ENCODE measurements around the gene AGAP3. TPM values are rescaled to one million over a fixed set of nuclear protein-coding genes. Genes with fewer than 3 reads are reported as not detected.

AGAP3 gene
- total and polyA plus RNA-seq, 2 of the 4 experiments (the other 2 are of a cell fraction), result 35.3 to 93.9 TPM

GRCh38 chr7:151129117-151129959 is 43.1 kb downstream of the AGAP3 start:
- Histone ChIP-seq H3K36me3 (ENCODE audit: control insufficient read depth, insufficient read depth, low read length) (peaks cover 75% of the 10 kb centered on the region), H3K27ac (ENCODE audit: insufficient read depth, low read length) (no peak overlapping the region), H4K5ac (ENCODE audit: low read depth, low read length) (no peak overlapping the region), H4K91ac (ENCODE audit: insufficient read depth, low read depth, low read length) (no peak overlapping the region), H2BK20ac (ENCODE audit: low read depth, low read length) (no peak overlapping the region), H3K4ac (ENCODE audit: low read depth, low read length) (no peak overlapping the region), H3K4me2 (ENCODE audit: low read depth, low read length) (no peak overlapping the region), H3K56ac (ENCODE audit: extremely low read depth, insufficient read depth, low read length) (no peak overlapping the region), H3K4me1 (ENCODE audit: control insufficient read depth, insufficient read depth, low read length) (no peaks in the 10 kb centered on the region), H3K79me1 (ENCODE audit: low read depth in 1 of 2, low read length in 2 of 2) (peaks cover 0 to 24% of the 10 kb centered on the region in 2 experiments; a peak in 3 of 4 replicates), H4K8ac (ENCODE audit: low read depth in 2 of 2, low read length in 2 of 2) (no peak overlapping the region), H3K9ac (ENCODE audit: low read depth, low read length) (no peak overlapping the region), H2BK120ac (ENCODE audit: low read depth, low read length) (no peak overlapping the region), H3K27me3 (ENCODE audit: control insufficient read depth, insufficient read depth, low read length) (no peaks in the 10 kb centered on the region), H3K4me3 (ENCODE audit: insufficient read depth, low read depth, low read length) (no peak overlapping the region), H2AK5ac (ENCODE audit: low read depth, low read length) (no peak overlapping the region), H3K9me1 (ENCODE audit: insufficient read depth, low read length) (no peaks in the 10 kb centered on the region), H2BK15ac (ENCODE audit: low read depth, low read length) (no peak overlapping the region), H3K18ac (ENCODE audit: low read depth, low read length) (no peak overlapping the region), H3K23ac (ENCODE audit: low read depth, low read length) (no peak overlapping the region), H3K9me3 (ENCODE audit: control insufficient read depth, insufficient read depth, low read length) (no peaks in the 10 kb centered on the region), H3K14ac (replicated peaks; ENCODE audit: low read depth, low read length) (no peak overlapping the region), H2AK9ac (replicated peaks; ENCODE audit: low read depth, low read length, poor library complexity) (no peak overlapping the region), H4K20me1 (ENCODE audit: insufficient read depth, low read length) (peaks cover 28% of the 10 kb centered on the region), H2BK5ac (ENCODE audit: low read depth, low read length, poor library complexity, severe bottlenecking) (no peak overlapping the region), H2AFZ (replicated peaks; ENCODE audit: low read length, poor library complexity) (no peak overlapping the region)
- in situ Hi-C loops (cut with MboI; ENCODE audit: low sequenced_read_pairs), result loop anchor here (5.0 to 10.0 kb wide), 2 partner anchors 43 to 175 kb away; no protein-coding TSS in a partner anchor
- dilution Hi-C loops (cut with HindIII; ENCODE audit: low sequenced_read_pairs, unreplicated experiment), result no loop called here
- POLR2A ChIA-PET (ENCODE audit: unreplicated experiment), result no interaction called here
- intact Hi-C loops (cut with micrococcal nuclease), result no loop called here
- BruUV-seq (replicated peaks), result no TSS peak
- DNase-seq (no peak), ATAC-seq (ENCODE audit: low read depth) (no peak)
- WGBS, 2 experiments (ENCODE audit: extremely low coverage in 2 of 2, insufficient read length in 1 of 2), result 100% methylated on average over 5 of the region's 28 CpGs; no CpG with 5 or more reads in 1 of the 2 experiments
- CTCF ChIA-PET, result no interaction called here
- TF ChIP-seq SMC3 (IDR thresholded peaks at IDR 0.05; ENCODE audit: low read depth, low read length), result no peak
- no peak for TF ChIP-seq RCOR1 (IDR thresholded peaks at IDR 0.05; ENCODE audit: insufficient replicate concordance, low read length)
- no peak for TF ChIP-seq CHD1 (IDR thresholded peaks at IDR 0.05; ENCODE audit: low read depth, low read length)
- no peak for TF ChIP-seq CTCF (conservative IDR thresholded peaks at IDR 0.05; ENCODE audit: low read depth, low read length)
- no peak for TF ChIP-seq POLR2A (IDR thresholded peaks at IDR 0.05; ENCODE audit: low read depth, low read length)
- TF ChIP-seq NFE2L2 (IDR thresholded peaks at IDR 0.05; ENCODE audit: low read depth, low read length), result no peak
- no peak for TF ChIP-seq RAD21 (IDR thresholded peaks at IDR 0.05; ENCODE audit: low read length)
